ENCODE measurements around the gene KRTAP5-3.

DNA sequence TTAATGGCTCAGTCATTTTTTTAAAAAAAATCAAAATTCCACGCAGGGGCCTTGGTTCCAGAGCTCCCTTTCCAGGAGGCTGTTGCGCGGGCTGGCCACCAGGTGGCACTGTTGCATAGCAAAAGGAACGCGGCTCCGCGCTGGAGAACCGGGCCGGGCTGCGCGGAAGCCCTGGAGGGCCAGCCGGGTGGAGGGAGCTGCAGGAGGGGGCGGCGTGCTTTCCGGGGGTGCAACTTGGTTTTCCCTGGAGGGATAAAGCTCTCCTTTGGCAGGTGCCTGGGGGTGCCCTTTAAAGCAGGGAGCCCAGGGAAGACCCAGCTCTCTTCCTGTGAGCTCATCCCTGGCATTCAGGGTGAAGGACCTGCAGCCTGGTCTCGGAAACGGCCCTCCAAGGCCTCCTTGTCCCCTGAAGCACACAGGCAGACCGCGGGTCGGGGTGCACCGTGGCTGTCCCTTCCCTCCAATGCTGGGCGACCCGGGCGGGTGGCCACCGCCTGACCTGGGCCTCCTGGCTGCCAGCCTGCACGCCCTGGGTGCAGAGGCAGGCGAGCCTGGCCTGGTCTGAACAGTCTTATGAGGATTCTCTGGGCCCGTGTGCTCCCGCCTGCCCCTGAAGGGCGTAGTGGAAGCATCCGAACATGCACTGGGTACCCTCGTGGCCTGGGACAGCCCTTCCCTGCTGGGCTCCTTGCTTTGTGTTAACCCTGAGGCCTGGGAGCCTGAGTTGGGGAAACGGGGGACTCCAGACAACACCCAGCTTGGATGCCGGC is 44.7 kb upstream of the KRTAP5-3 start:
- TF ChIP-seq, protein P1, sequence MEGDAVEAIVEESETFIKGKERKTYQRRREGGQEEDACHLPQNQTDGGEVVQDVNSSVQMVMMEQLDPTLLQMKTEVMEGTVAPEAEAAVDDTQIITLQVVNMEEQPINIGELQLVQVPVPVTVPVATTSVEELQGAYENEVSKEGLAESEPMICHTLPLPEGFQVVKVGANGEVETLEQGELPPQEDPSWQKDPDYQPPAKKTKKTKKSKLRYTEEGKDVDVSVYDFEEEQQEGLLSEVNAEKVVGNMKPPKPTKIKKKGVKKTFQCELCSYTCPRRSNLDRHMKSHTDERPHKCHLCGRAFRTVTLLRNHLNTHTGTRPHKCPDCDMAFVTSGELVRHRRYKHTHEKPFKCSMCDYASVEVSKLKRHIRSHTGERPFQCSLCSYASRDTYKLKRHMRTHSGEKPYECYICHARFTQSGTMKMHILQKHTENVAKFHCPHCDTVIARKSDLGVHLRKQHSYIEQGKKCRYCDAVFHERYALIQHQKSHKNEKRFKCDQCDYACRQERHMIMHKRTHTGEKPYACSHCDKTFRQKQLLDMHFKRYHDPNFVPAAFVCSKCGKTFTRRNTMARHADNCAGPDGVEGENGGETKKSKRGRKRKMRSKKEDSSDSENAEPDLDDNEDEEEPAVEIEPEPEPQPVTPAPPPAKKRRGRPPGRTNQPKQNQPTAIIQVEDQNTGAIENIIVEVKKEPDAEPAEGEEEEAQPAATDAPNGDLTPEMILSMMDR (IDR thresholded peaks at IDR 0.05; ENCODE audit: control extremely low read depth in 1 of 3, insufficient read depth in 1 of 3, low read depth in 1 of 3, low read length in 3 of 3): peak; percentile 76 to 92 (median 88)
- TF ChIP-seq POU5F1 (IDR thresholded peaks at IDR 0.05; ENCODE audit: low read depth, low read length): no peak
- no peak for TF ChIP-seq RBBP5 (IDR thresholded peaks at IDR 0.05; ENCODE audit: borderline replicate concordance, low read depth, low read length)

Data from H1 (cell line).